ENCODE results near the gene SSUH2.

SSUH2 gene

GRCh38 chr3:8639659-8640000, 5.0 kb downstream of the SSUH2 start:
- DNase-seq = no peak

DNA sequence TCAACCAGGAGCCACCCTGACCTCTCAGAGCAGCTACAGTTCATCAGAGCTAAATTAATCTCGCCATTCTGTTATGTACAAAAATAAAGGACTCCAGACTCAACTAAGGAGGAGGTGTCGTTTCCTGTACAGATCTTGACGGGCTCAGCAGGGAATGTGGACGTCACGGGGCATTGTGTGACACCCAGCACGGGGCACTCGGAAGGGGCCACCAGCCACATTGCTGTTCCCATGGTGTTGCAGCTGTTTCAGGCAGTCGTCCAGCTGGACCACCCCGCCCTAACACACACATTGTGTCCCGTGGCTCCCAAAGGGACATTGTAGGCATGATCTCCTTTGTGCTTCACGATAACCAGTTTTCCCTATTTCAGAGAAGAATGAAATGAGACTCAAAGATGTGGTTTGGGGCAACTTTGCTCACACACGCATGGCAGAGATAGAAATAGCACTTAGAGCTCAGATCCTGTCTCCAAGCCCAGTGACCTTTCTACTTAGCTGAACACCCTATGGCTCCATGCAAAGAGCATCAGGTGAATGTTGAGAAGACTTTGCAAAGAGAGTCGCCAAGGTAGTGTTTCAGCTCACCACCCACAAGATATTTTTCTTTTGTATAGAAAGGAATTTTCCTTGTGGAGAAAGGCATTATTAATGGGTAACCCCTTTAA, 5.5 kb downstream of the SSUH2 start:
- DNase-seq = no peak

- no peak for DNase-seq
Measured at GRCh38 chr3:8637348-8637747, 7.2 kb downstream of the SSUH2 start.

GRCh38 chr3:8635631-8636030, 9.0 kb downstream of the SSUH2 start:
- DNase-seq = no peak

DNA sequence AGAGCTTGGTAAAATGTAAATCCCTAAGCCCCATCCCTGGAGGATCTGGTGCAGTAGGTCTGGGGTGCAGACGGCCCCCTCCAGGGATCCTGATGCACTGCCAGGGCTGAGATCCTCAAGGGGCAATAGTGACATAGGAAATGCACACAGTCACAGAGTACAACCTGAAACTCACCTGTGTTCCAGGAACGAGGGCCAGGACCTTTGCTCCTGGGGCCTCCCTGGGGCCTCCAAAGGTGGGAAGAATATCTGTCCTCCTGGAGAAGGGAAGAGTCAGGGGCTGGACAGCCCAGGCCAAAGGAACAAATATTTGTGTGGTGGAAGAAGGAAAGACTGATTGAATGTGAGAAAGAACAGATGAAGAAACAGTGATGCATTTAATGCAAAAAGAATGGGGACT, 9.5 kb downstream of the SSUH2 start:
- no peak for DNase-seq

- DNase-seq = no peak
Measured at GRCh38 chr3:8632402-8633237, 12.0 kb downstream of the SSUH2 start.

DNA sequence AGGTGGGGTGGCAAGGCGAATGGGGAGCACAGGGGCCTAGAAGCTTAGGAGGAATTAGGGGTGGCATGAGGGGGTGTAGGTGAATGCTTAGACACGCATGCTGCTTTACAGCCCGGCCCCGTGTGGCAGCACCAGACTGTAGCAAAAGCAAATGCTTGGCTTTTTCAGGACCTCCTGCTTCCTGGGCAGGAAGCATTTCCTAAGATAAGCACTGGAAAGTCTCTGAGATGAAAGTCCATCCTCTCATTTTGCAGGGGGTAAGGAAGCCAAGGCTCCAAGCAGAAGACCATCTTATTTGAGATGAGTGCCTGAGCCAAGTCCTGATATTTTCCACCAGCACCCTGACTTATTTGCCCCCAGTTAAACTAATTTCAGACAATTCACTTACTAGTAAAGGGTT, 12.9 kb downstream of the SSUH2 start:
- DNase-seq = no peak

DNA sequence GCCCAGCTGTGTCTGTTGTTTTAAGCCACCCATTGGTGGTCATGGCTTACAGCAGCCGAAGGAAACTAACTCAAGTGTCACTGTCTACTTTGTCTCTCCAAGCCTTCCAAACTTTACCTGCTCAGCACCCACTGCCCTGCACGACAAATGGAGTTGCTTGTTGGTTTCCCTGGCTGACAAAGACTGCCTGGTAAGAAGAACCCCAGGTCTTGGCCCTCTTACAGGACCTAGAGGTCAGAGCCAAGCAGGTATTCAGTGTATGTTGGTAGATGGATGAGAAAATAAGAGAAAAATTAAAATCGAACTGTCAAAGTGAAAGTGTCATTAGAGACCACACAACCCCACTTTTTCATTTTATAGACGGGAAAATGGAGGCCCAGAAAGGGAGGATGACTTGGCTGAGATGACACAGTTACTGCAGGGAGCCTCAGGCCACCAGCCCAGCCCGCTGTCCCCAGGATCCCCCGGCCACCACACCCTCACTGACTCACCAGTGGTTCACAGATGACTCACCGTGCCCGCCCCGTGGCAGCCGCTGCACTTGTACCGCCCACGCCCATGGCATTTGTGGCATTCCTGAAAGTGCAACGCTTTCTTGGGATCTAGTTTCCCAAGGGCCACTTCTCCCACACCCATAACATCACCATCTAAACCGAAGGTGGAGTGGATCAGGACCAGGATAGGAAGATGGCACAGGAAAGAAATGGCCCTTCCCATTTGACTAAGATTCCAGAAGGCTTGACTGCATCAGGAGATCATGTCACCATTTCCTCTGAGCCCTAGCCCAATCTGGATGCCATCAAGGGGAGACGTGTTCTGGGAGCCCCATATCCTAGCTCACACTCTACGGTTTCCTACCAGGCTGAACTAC, 15.2 kb downstream of the SSUH2 start:
- DNase-seq = no peak

DNA sequence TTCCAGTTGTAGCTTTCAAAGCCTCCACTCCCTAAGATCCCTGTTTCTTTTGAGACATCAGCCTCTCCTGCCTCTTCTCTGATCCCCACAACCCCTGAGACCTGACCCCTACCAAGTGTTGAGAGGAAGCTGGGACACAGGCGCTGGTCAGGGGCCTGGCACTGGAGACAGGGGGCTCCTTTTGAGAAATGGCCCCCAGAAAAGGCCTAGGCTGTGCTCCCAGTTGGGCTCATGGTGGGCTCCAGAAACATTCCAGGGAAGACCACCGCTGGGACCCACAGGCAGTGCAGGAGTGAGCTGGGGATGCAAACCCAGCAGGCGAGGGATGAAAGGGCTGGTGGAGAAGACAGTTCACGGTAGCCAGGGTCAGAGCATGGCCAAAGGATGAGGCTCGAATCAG, 16.6 kb downstream of the SSUH2 start:
- DNase-seq = no peak

GRCh38 chr3:8627201-8627940, 17.2 kb downstream of the SSUH2 start:
- no peak for DNase-seq

DNA sequence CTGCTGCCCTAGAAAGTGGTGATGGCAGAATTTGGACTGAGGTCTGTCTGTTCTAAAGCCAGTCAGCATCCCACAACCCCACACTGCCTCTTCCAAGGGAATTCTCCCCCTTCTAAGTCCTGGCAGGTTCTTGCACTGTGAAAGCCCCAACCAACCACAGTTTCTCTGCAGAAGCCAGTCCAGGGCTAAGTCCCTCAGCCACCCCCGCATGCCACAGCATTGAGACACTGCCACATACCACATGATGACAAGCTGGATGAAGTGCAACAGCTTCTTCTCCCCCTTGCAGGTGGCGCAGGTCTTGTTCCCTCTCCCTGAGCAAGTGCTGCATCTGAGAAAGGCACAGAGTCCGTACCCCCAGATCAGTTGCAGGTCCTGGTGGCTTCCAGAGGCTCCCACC, 18.6 kb downstream of the SSUH2 start:
- DNase-seq = no peak

DNA sequence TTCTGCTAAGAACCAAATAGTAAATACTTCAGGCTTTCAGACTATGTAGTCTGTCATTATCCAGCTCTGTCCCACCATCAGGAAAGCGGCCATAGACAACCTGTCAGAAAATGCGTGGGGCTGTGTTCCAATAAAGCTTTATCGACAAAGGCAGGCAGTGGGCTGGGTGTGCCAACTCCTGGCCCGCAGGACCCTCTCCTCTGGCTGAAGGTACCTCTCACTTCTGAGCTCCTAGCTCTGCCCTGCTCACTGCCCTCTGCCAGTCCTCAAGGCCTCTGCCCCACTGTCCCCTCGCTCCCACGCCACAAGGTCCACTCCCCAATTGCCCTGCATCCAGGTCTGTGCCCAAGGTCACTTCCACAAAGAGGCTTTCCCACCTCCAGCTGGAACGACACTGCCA, 20.0 kb downstream of the SSUH2 start:
- DNase-seq = no peak

DNA sequence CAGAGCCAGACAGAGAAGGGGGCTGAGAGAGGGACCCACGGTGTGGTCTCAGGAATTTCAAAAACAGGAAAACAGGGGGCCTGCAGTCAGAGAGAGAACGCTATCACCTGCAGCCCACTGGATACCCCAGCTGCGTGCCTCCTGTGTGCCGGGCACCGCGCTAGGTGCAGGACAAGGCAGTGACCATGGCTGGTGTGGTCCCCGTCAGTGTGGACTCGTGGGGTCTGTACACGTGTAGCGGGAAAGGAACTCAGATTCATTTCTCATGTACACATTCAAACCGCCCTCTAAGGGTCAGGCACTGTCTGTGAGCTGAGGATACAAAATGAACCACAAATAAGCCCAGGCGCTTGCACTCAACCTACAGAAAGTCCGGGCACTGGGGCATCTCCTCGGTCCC, 20.9 kb downstream of the SSUH2 start:
- DNase-seq = no peak

DNA sequence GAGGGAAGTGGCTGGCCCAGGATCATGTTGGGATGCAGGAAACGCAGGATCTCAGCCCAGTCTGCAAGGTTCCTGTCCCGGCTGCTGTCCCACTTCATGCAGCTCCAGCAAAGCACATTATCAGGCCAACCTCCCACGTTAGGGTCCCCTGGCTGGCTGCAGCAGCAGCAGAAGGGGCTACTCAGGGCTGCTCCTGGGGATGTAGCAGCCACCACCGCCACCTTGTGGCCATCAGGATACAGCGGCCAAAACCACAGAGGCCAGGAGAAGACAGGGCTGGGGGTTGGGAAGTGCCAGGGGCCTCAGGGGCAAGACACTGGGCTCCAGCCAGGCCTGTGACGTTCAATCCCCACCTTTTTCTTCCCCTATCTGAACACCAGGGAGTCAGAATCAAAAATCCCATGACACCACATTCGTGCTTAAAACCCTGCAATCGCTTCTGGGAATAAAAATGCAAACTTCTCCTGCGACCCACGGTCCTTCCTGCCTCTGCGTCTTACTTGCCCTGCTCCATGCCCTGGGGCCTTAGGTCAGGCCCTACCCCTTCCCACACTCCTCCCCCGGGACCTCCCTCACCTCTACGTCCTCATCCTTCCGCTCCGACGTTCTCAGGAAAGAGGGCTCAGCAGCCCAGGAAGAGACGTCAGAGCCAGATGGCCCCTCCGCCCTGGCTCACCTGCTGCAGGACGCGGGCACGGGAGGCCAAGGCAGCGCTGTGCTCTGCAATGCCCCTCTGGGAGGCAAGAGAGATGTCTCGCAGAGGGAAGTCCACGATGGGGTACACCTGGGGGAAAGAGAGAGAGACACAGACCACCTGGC, 21.5 kb downstream of the SSUH2 start:
- peak; percentile 1 for DNase-seq

- no peak for DNase-seq
Measured at GRCh38 chr3:8621872-8622271, 22.7 kb downstream of the SSUH2 start.

DNA sequence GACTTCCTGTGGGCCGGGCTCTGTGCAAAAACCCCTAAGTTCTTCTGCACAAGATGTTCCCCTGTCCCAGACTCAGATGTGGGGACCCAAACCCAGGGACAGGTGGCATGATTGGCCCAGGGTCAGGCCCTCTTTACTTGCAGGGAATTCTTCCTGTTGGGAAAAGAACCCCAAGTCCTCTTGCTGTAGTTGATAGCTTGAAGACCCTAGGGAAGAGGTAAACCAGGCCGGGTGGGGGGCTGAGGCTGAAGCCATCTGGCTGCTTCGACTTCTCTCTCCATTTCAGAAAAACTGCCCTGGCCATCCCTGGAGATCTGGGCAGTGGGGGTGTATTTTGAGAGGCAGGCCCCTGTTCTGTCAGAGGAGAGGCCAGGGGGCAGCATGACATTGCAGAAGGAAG, 23.5 kb downstream of the SSUH2 start:
- DNase-seq = no peak

DNA sequence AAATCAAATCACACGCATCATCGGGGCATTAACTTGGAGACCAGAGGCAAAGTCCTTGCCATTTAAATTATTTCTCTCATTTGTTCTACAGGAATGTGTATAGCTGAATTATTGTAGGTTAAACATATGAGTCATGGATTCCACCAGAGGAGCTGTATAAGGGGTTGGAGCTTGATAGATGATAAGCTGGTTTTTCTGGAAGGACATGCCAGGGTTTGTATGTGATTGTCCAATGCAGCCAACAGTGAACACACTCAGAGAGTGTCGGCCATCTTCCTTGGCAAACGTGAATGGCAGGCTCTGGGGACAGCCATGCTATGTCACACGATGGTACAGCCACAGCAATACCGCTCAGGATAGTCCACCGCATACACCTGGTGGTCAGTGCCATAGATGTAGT, 25.1 kb downstream of the SSUH2 start:
- DNase-seq = no peak

DNA sequence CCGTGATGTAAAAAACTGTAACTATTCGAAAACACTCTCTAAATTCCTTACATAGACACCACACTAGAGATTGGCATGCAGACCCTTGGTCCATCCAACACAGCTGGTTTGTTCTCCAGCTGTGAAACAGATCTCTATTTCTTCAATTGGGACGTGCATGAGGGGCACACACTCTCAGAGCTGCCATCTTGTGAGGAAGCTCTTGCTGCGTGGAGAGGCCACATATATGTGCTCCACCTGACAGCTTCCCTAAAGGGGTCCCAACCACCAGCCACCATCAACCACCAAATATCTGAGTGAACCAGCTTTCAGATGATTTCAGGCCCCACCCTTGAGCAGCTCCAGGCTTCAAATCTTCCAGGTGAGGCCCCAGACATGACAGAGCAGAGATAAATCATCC, 25.6 kb downstream of the SSUH2 start:
- DNase-seq = no peak

GRCh38 chr3:8617921-8618320, 26.7 kb downstream of the SSUH2 start:
- DNase-seq = no peak

DNA sequence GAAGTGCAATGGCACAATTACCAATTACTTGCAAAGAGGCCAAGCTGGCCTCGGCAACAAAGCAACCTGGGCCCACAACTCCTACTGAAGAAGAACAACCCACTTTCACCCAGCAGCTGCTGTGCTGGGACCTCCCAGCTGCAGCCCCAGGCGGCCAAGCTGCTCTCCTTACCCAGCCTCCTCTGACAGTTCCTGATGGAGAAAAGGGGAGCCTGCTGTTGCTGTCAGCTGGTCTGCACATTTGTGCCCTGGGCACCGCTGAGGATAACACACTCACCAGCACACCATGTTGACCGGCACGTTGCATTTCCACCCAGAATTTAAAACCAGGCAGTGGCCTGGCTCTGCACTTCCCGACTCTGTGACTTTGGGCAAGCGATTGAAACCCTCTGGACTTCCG, 33.6 kb downstream of the SSUH2 start:
- DNase-seq = no peak

DNA sequence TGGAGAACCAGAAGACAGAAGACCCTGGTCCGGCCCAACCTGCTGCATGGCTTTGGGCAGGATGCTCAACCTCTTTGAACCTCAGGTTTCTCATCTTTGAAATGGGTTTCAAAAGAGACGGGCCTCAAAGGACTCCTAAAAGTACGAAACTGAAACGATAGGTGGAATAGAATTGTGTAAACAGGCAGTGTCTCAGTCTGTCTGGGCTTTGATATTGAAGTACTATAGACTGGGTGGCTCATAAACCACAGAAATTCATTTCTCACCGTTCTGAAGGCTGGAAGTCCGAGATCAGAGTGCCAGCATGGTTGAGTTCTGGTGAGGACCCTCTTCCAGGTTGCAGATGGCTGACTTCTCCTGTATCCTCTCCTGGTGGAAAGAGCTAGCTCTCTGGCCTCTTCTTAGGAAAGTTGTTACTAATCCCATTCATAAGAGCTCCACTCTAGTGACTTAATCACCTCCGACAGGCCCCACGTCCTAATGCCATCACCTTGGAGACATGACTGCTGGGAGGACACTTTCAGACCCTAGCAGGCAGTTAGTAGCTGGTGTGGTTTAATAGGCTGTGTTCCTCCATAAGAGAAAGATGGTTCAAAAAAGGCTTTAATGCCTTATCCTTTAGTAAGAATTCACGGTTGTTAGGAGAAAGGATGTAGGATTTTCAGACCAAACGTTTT, 35.7 kb downstream of the SSUH2 start:
- no peak for DNase-seq

All from NCI-H1694 treated with DMSO at 0.1 percent for 48 hours (cell line).